Spleen (tissue), 7 donors: Measurements from ENCODE around the gene MOB1A.

Source experiments
- CTCF ChIP-seq, 11 experiments: fragments of 200-600 bp in 7 of 11; fragments of 450-650 bp in 4 of 11; sonication (generic) in 4 of 11; IDR thresholded peaks in 8 of 11; conservative IDR thresholded peaks in 3 of 11; 1 replicate in 7 of 11; 2 replicates in 4 of 11; pipeline versions ENCODE4 v1.4.0 to v1.8.0; 2016 to 2021; ENCODE audit warnings: antibody characterized with exemption in 11 of 11, inconsistent platforms in 4 of 11, mild to moderate bottlenecking in 1 of 11
- POLR2A ChIP-seq, 3 donors: fragments of 450-650 bp; IDR thresholded peaks; one replicate each; pipeline ENCODE4 v1.5.1; 2017; ENCODE audit warnings: antibody characterized with exemption in 3 of 3, mild to moderate bottlenecking in 1 of 3
- POLR2AphosphoS5 ChIP-seq, 3 donors: sonication (generic); formaldehyde crosslinking; IDR thresholded peaks; one replicate each; pipeline ENCODE4 v1.5.1; 2017; ENCODE audit warnings: antibody characterized with exemption in 3 of 3
- donor health status: DM: no; HTN: no; CAD: no; lungs with moderate emphysema.
- donor health status: DM: no; HTN: no; CAD: no.
- donor health status: DM: no; HTN: no; CAD: no.

GRCh38 chr2:74188018-74188601, 9.4 kb upstream of the MOB1A start:
- TF ChIP-seq CTCF (IDR thresholded peaks at IDR 0.05 in 8 of 11, conservative IDR thresholded peaks at IDR 0.05 in 3 of 11) (no peak), POLR2A (IDR thresholded peaks at IDR 0.05) (no peak), POLR2AphosphoS5 (IDR thresholded peaks at IDR 0.05) (no peak)
